ENCODE measurements around the gene RIPK3. TPM values are rescaled to one million over a fixed set of nuclear protein-coding genes. Genes with fewer than 3 reads are reported as not detected.
"Not testable (repeated sequence)": the region's sequence is repeated elsewhere in the genome, so short reads cannot be mapped to it uniquely, and the experiment has no call there.

The RIPK3 gene
- polyA plus RNA-seq, 12 donors: 0.96 to 5.6 (median 1.3) TPM; not detected in 2

DNA sequence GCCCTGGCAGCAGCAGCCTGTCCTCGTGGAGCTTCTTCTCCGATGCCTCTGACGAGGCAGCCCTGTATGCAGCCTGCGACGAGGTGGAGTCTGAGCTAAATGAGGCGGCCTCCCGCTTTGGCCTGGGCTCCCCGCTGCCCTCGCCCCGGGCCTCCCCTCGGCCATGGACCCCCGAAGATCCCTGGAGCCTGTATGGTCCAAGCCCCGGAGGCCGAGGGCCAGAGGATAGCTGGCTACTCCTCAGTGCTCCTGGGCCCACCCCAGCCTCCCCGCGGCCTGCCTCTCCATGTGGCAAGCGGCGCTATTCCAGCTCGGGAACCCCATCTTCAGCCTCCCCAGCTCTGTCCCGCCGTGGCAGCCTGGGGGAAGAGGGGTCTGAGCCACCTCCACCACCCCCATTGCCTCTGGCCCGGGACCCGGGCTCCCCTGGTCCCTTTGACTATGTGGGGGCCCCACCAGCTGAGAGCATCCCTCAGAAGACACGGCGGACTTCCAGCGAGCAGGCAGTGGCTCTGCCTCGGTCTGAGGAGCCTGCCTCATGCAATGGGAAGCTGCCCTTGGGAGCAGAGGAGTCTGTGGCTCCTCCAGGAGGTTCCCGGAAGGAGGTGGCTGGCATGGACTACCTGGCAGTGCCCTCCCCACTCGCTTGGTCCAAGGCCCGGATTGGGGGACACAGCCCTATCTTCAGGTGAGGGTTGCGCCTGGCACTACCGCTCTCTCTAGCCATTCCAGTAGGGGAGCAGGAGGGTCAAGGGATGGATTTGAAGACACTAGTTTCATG lies 30.3 kb upstream of the RIPK3 start:
- DNase-seq: no peak

DNA sequence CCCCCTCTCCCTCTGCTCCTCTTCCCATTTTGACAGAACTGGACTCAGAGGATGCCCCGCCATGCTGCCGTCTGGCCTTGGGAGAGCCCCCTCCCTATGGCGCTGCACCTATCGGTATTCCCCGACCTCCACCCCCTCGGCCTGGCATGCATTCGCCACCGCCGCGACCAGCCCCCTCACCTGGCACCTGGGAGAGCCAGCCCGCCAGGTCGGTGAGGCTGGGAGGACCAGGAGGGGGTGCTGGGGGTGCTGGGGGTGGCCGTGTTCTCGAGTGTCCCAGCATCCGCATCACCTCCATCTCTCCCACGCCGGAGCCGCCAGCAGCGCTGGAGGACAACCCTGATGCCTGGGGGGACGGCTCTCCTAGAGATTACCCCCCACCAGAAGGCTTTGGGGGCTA lies 29.7 kb upstream of the RIPK3 start:
- DNase-seq: no peak

DNA sequence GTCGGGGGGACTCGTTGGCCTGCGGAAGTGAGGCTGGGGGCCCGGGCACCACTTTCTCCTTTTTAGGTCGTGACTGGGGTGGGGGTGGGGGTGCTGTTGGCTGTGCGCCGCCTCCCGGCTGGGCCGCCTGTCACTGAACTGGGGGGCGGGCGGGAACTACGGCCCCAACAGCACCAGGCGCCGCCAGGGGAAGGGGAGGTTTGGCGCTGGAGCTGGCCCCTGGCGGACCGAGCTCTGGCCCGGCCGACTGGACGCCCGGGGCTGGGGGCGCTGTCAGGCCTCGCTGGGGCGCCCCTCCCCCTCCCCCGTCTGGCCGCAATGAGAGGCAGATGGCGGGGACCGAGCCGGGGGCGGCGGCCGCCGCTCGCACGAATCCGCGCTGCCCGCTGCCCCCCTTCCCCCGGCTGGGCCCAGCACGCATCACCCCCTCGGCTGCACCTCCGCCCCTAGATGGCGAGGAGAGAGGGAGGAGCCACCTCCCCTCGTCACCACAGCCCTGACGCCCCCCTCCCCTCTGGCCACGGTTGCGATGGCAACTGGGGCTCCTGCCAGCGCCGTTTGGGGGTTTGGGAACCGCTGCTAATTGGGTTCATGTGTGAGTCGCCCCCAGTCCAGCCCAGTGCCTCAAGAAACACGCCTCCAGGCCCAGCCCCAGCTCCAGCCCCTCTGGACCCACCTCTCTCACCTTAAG lies 28.9 kb upstream of the RIPK3 start:
- DNase-seq: peak; percentile 84

DNA sequence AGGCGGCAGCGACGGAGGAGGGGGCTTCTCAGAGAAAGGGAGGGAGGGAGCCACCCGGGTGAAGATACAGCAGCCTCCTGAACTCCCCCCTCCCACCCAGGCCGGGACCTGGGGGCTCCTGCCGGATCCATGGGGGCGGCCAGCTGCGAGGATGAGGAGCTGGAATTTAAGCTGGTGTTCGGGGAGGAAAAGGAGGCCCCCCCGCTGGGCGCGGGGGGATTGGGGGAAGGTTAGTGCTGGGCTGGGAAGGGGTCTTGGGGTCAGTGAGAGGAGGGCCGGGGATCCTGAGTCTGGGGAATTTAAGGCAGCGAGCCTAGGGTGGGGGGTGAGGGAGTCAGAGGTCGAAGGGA lies 28.4 kb upstream of the RIPK3 start:
- DNase-seq: no peak

DNA sequence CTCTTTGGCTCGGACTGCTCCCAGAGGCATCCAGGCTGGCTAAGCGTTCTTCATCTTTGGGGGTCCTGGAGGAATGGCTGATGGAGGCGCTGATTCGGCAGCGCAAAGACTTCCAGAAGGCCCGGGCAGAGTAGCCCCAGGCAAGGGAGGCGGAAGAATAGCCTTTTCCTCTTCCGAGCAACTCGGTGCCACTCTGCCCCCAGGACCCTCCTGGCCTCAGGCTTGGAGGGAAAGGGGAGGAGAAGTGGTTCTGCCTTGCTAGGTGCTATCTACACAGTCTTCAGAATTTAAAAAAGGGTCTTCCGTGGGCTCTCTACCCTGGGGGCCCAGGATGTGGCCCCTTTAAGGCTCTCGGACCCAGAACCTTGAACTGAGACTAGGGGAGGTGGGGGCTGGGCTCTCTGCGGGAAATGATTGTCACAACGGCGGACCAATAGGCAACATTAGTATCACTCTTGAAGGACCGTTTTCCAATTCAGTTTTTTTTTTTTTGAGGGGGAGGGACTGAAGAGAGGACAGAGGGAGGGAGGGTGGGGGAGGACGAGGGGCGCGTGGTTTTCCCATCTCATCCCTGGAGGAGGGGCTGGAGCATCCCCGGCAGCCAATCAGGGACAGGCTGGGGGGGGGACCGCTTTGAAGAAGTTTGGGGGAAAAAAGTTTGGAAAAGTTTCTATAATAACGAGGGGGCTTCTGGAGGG lies 27.9 kb upstream of the RIPK3 start, which contains the start of gene NFATC4:
NFATC4 (plus strand) TSS at position 671 of the 698 bp plus-strand sequence. CDS start 157 bp downstream, outside the sequence.
- DNase-seq: peak; percentile 94

DNA sequence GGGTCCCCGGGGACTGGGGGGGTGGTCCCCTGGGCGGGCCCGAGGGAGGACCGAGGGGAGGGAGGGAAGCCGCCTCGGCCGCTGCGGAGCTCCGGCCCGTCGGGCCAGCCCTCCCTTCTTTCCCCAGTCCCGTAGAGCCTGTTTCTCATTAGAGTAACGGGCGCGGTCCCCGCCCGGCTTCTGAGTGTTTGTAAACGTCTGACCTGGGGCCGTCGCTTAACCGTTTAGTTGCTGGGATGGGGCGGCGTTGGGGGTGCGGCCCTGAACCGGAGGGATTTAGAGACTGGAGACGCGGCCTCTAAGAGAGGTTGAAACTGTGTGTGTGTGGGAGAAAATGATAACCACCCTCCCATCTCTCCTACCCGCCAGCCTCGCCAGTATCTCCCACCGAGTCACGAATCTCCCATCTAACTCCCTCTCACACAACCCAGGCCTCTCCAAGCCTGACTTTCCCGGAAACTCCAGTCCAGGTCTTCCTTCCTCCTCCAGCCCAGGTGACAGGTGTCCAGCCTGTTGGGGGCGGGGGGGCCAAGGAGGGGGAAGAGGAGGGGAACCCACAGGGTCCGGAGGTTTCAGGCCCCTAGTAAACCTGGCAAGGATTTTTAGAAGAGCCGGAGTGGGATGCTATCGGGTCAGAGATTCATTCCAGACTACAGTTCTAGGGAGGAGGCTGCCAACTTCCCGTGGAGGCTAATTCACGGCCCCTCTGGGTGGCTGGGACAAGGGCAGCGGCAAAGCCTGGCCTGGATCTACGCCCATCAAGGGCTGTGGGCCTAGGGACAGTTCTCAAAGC lies 27.1 kb upstream of the RIPK3 start:
- peak; percentile 90 for DNase-seq

DNA sequence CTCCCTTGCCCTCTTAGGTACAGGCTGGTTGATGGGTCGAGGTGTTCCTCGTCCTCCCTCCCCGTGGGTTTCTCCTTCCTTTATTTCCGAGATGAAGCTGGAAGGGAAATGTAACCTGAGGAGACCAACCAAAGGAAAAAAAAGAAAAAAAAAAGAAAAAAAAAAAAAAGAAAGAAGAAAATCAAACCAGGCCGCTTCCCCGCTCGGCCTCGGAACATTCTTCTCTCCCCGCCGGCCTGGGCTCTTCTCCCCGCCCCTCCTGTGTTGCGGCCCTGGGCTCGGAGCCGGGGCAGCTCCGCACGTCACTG lies 26.6 kb upstream of the RIPK3 start:
- no peak for DNase-seq

DNA sequence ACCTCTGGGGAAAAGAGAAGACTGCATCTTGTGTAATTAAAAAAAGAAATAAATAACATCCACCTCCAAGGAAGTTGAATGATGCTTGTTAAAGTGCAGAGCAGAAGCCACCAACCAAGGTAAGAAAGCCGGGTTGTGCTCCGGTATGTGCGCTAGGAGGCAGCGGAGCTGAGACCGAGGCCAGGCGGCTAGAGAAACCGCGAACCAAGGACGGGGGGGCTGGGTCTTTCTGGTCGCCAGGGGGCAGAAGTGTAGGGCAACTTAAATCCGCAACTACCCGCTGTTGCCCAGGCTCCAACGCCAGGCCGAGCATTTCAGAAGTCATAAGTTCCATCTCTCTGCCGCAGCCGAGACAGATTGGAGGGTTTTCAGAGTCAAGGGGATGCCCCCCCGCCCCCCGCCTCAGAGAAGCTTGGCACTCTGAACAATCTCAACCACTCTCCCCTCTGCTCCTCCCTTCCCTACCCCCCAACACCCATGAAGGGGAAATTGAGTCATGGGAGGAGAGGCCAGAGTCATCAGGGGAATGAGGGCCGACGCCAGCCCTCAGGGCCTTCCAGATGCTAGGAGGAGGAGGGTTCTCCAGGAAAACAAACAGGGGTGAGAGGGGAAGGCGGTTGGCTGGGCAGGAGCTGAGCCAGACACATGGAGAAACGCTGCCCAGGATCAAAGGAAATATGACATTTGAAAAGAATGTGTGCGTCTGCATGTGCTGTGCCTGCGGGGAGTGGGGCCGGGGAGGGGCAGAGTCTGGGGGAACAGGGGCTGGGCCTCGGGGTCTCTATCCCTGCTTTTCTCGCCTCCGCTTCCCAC lies 26.0 kb upstream of the RIPK3 start:
- DNase-seq: peak; percentile 88

DNA sequence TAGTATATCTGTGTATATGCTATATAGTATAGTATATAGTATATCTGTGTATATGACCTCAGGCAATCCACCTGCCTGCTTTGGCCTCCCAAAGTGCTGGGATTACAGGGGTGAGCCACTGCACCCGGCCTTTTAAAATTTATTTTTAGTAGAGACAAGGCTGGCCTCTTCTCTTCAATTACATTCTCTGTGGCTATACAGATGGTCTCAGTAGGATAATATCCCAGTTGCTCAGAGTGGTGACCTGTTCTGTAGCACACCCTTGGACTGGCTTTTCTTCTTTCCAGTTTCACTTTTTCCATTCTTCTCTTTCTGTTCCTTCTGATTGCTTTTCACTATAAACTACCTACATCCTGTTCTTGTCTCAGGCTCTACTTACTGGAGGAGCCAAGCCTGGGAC lies 25.1 kb upstream of the RIPK3 start:
- no peak for DNase-seq

DNA sequence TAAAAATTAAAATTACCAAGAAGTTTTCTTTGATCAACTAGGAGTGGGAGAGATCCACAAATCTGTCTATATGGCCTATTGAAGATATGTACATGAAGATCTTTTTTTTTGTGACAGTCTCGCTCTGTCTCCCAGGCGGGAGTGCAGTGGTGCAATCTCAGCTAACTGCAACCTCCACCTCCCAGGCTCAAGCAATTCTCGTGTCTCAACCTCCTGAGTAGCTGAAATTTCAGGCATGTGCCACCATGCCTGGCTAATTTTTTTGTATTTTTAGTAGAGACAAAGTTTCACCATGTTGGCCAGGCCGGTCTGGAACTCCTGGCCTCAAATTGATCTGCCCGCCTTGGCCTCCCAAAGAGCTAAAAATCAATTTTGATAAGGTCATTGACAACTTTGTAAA lies 23.6 kb upstream of the RIPK3 start:
- DNase-seq: no peak

DNA sequence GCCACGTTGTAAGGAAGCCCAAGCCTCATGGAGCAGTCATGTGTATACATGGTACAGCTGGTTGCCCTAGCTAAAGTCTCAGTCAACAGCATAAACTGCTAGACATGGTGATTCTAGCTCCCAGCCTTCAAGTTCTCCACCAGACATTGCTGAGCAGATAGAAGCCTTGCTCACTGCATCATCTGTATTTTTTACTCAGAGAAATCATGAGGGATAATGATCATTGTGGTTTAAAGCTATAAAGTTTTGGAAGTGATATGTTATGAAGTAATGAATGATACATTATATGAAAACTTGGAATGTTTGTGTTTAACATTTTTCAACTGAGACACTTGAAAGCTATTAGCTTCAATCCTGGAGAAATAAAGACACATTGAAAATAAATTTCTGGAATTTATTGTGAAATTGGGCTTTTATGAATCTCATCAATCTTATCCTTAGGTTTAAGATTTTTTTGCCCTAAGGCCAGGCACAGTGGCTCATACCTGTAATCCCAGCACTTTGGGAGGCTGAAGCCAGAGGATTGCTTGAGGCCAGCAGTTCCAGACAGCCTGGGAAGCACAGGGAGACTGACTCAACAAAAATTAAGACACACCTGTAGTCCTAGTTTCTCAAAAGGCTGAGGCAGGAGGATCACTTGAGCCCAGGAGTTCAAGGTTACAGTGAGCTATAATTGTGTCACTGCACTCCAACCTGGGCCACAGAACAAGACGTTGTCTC lies 22.6 kb upstream of the RIPK3 start:
- DNase-seq: no peak

DNA sequence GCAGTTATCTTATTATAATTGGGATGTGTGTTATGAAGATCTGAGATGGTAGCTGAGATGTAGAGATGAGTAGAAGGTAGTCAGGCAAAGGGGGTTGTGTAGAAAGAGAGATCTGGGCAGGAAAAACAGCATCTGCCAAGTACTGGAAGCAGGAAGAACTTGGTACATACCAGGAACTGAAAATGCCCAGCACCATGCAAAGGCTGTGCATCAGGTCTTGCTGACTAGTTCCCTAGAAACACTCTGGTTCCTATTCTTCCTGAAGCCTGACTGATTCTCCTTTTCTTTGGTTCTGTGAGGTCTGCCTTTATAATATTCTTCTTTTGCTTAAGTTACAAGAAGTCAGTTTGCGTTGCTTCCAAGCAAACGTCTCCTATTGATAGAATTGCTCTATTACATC lies 21.5 kb upstream of the RIPK3 start:
- no peak for DNase-seq

DNA sequence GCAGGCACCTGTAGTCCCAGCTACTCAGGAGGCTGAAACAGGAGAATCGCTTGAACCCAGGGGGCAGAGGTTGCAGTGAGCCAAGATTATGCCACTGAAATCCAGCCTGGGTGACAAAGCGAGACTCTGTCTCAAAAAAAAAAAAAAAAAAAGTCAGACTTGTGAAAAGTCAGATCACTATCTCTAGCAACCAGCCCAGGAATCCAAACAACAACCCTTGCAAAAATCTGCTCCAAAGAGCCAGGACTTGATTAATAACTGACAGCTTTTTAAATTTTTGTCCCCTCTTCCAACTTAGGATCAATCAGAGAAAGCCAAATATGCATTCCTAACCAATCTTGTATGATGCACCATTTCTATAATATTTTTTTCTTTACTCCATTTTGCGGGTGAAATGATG lies 20.5 kb upstream of the RIPK3 start:
- no peak for DNase-seq

DNA sequence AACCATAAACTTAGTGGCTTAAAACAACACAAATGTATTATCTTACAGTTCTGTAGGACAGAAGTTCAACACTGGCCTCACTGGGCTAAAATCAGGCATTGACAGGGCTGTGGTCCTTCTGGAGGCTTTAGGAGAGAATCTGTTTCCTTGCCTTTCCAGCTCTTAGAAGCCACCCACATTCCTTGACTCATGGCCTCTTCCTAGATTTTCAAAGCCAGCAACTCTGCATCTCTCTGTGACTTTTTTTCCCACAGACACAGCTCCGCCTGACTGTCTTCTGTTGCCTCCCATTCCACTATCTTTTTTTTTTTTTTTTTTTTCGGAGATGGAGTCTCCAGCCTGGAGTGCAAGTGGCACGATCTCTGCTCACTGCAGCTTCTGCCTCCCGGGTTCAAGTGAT lies 16.4 kb upstream of the RIPK3 start:
- DNase-seq: no peak

DNA sequence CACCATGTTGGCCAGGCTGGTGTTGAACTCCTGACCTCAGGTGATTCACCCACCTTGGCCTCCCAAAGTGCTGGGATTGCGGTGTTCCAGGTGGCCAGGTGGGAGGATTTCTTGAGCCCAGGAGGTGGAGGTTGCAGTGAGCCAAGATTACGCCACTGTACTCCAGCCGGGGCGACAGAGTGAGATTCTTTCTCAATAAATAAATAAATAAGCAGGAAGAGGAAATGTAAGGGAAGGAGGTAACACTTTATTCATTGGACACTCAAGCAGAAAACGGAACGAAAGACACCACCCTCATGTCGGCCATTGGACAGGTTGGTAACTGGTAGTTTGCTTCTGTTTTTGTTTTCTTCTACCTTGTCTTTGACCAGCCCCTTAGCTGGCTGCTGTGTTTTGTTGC lies 15.2 kb upstream of the RIPK3 start:
- DNase-seq: no peak

DNA sequence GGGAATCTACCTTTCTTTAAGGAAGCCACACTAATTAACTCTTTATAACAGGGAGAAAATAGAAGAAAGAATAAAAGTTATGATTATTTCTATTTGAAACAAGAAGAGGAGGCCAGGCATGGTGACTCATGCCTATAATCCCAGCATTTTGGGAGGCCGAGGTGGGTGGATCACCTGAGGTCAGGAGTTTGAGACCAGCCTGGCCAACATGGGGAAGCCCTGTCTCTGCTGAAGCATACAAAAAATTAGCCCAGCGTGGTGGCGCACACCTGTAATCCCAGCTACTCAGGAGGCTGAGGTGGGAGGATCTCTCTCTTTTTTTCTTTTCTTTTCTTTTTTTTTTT lies 14.7 kb upstream of the RIPK3 start:
- not testable (repeated sequence) for DNase-seq

DNA sequence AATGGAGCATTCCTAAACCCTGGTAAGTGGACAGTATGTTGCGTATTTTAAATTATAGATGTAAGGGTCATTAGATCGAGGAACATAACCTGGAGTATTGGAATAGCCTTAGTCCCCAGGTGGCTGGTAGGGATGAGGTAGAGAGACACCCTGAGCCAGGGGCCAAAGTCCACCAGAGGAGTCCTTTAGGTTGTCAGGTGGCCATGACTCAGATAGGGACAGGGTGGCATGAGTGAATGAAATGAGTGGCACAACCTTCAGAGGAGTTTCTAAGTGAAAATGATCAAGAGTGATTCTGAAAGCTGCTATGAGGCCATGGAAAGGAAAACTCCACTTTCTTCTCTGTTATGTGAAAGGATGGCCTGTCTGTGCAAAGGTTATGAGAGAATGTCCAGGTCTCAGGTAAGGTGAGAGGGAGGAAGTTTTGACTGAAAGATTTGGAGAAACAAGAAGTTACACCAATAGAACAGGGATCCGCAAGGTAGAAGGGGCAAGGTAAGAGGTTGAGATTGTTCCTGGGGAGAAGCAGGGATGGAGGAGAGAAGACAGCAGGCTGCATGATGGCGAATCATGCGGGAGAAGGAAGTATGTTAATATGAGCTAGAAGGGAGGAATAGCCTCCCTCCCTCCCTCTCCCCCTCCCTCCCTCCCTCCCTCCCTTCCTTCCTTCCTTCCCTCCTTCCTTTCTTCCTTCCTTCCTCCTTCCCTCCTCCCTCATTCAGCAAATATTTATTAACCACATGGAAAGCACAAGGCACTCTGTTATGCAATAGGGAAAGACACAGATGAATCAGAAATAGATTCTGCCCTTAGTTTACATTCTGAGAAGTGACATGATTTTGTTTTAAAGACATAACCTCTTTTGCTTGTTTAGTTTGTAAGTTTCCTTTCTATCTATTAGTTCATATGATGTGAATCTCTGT lies 14.0 kb upstream of the RIPK3 start:
- no peak for DNase-seq

DNA sequence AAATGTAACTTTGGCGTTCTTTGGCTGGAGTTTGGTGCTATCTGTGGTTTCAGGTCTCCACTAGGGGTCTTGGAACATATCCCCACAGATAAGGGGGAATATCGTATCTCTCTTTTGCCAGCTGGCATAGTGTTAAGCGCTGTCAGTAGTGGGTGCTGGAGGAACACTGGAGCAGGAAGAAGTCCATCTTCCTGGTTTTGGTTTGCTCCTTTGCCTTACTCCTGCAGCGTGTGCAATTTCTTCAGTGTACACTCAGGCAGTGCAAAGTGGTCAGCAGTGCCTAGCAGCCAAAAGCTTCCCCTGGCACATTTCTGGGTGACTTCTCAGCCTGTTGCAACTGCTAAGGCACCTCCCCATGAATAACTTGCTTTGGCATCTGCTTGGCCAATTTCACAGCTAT lies 11.7 kb upstream of the RIPK3 start:
- no peak for DNase-seq

DNA sequence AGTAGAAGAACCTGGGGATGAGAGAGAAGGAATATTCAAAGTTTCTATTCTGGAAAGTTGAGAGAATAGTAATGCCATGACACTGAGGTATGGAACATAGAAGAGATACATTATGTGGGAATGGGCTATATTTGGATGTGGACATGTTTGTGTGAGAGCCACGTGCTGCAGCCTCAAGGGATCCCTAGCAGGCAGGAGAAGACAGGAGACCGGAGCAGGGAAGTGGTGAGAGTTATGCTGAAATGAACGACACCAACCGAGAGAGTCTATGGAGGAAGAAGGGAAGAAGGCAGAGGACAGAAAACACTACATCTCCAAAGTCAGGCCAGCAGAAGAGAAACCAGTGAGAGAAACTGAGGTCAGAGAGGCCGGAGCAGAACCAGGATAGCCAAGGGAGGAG lies 10.0 kb upstream of the RIPK3 start:
- no peak for DNase-seq

DNA sequence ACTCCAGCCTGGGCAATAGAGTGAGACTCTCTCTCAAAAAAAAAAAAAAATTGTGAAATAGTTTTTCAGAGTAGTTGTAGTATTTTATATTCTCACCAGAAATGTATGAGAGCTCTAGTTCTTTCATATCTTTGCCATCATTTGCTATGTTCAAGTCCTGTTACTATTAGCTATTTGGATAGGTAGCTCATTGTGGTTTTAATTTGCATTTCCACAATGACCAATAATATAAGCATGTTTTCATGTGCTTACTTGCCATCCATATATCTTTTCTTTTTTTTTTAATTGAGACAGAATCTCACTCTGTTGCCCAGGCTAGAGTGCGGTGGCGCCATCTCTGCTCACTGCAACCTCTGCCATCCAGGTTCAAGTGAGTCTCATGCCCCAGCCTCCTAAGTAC lies 8.4 kb upstream of the RIPK3 start:
- DNase-seq: no peak

Data from muscle of arm (tissue), 12 donors.